NCI-H187 (cell line): ENCODE results near the gene PTER.

ENCODE experiments used
- DNase-seq, 2 experiments: peaks; one replicate each; lab custom pipeline; 2025; lab: John Stamatoyannopoulos, UW

PTER gene

GRCh38 chr10:16544099-16544498 is 107.3 kb downstream of the PTER start:
- DNase-seq: no peak

GRCh38 chr10:16544591-16544990 is 107.8 kb downstream of the PTER start:
- no peak for DNase-seq

DNA sequence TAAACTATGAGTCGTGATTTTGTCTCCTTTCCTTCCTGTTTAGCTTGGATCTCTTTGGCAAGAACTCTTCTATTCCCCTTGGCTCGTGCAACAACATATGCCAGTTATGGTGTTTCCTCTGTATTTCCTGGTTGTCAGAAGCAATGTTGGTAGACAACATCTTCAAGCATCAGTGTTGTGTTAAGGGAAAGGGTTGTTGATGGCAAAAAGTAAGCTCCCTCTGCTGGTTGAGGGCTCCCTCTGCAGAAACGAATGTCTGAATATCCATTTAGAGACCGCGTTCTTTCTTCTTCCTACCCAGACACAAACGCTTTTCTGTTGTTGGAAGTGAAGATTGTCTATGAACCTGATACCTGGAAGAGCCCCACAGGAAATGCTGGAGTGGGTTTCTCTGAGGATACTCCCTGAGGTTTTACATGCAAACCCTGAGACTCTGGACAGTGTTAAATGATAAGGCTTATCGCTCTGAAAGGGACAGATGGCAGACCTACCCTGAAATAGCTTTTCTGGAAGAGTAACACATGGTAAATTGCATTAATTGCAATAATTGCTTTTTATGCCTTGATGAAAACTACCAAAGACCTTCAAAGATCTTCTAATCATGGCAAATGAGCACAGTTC is 108.4 kb downstream of the PTER start:
- DNase-seq: no peak

DNA sequence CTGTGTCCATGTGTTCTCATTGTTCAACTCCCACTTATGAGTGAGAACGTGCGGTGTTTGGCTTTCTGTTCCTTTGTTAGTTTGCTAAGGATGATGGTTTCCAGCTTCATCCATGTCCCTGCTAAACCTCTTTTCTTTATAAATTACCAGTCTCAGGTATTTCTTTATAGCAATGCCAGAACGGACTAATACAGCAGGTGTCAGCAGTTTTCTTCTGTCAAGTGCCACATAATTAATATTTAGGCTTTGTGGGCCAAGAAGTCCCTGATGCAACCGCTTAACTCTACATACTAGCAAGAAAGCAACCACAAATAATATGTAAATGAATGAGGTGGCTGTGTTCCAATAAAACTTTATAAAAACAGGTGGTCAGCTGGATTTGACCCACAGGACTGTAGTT is 111.2 kb downstream of the PTER start:
- no peak for DNase-seq

- peak in 1 of 2 experiments; percentile 6 for DNase-seq
These were observed 122.5 kb downstream of the PTER start for GRCh38 chr10:16559236-16559773.

DNA sequence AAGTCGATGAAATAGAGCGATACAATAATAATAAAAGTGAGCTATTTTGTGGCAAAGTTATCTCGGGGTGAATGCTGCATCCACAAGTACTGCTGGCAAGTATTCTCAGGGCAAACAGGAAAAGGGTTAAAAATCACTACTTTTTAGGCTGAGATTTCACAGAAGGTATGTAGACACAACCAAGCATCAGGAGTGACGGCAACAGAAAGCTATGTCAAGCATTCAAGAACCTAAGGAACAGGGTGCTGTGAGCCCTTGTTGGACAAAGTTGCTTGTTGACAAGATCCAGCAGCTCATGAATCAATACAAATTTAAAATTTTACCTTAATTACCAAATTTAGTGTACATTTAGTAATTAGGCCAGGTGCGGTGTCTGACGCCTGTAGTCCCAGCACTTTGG is 126.1 kb downstream of the PTER start:
- DNase-seq: no peak
